CD4-positive, CD25-positive, alpha-beta regulatory T cell (primary cell): ENCODE results near the gene RPS6KA4. TPM values are rescaled to one million over a fixed set of nuclear protein-coding genes. Genes with fewer than 3 reads are reported as not detected.

Experiments used
- ATAC-seq, 2 donors: fragments of 150-1000 bp; cut with Tn5 transposase; one replicate each; pipeline ENCODE4 v1.10.0; 2021; ENCODE audit warnings: low read depth in 2 of 2, moderate number of reproducible peaks in 2 of 2, moderate library complexity in 1 of 2
- DNase-seq, 3 donors: peaks; one replicate each; pipeline versions ENCODE4 v3.0.0 to v3.0.0-alpha.2; 2012 to 2022; ENCODE audit warnings: mixed read lengths in 1 of 3
- H3K27ac ChIP-seq: one replicate; pipeline ENCODE4 v1.7.0; 2013; ENCODE audit warnings: mild to moderate bottlenecking, low read length; ENCODE audit not compliant: insufficient read depth, poor library complexity, severe bottlenecking
- H3K27me3 ChIP-seq: one replicate; pipeline ENCODE4 v1.7.0; 2013; ENCODE audit warnings: low read length; ENCODE audit not compliant: control insufficient read depth, insufficient read depth
- H3K36me3 ChIP-seq: one replicate; pipeline ENCODE4 v1.7.0; 2013; ENCODE audit warnings: mild to moderate bottlenecking, low read length, moderate library complexity; ENCODE audit not compliant: control insufficient read depth, insufficient read depth
- H3K4me1 ChIP-seq: 2 replicates; pipeline ENCODE4 v1.7.0; 2013; ENCODE audit warnings: mild to moderate bottlenecking, low read length; ENCODE audit not compliant: insufficient read depth, control insufficient read depth, poor library complexity, severe bottlenecking
- H3K4me3 ChIP-seq: one replicate; pipeline ENCODE4 v1.7.0; 2013; ENCODE audit warnings: low read depth, mild to moderate bottlenecking, low read length, moderate library complexity
- H3K9me3 ChIP-seq, 2 experiments: 1 replicate in 1 of 2; 2 replicates in 1 of 2; pipeline ENCODE4 v1.7.0; 2013; ENCODE audit warnings: low read length in 2 of 2, mild to moderate bottlenecking in 1 of 2, moderate library complexity in 1 of 2; ENCODE audit not compliant: control insufficient read depth in 2 of 2
- H3K27ac Mint-ChIP-seq, 3 donors: one replicate each; pipeline ENCODE4 v1.8.0; 2020 to 2022; ENCODE audit warnings: mild to moderate bottlenecking in 3 of 3, mixed read lengths in 3 of 3, moderate library complexity in 2 of 3
- H3K27me3 Mint-ChIP-seq: one replicate; pipeline ENCODE4 v1.8.0; 2022; ENCODE audit warnings: mild to moderate bottlenecking, mixed read lengths
- H3K36me3 Mint-ChIP-seq: one replicate; pipeline ENCODE4 v1.8.0; 2020; ENCODE audit warnings: mixed read lengths
- H3K4me1 Mint-ChIP-seq, 4 donors: one replicate each; pipeline ENCODE4 v1.8.0; 2020 to 2022; ENCODE audit warnings: mixed read lengths in 4 of 4, mild to moderate bottlenecking in 1 of 4
- H3K4me3 Mint-ChIP-seq, 4 donors: one replicate each; pipeline ENCODE4 v1.8.0; 2020 to 2022; ENCODE audit warnings: mild to moderate bottlenecking in 4 of 4, mixed read lengths in 4 of 4, moderate library complexity in 3 of 4
- H3K9me3 Mint-ChIP-seq, 7 donors: one replicate each; pipeline ENCODE4 v1.8.0; 2020 to 2022; ENCODE audit warnings: mixed read lengths in 7 of 7, mild to moderate bottlenecking in 3 of 7, moderate library complexity in 2 of 7
- polyA plus RNA-seq, 4 donors: library from polyadenylated mRNA; unstranded; fragments of 300-500 nt; fragmentation: Illumina TruSeq; gene quantifications; one replicate each; pipeline ENCODE4 v1.2.3, GENCODE V29; 2021
- total RNA-seq: library from RNA; stranded (reverse); gene quantifications from one replicate; pipeline ENCODE4 v1.2.3, GENCODE V29; 2022

RPS6KA4 gene
- total and polyA plus RNA-seq, 5 donors from 2014 or later, result 6.3 to 32.7 (median 12.4) TPM

DNA sequence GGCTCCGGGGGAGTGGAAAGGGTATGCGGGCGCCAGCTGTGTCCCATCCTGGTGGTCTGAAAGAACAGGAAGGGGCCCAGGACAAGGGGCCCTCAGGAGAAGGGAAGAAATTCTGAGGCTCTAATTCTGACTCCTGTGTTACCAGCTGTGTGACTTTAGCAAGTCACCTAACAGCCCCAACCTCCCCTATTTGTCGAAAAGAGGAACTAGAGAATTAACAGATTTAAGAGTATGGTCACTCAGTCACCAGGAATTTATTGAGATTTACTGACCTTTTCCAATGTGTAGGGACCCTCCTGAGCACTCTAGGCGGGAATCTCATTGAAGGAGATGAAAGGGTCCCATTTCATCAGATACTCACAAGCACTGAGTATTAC is 14.6 kb downstream of the RPS6KA4 start:
- no peaks in the 10 kb centered on the region for H3K4me1 Mint-ChIP-seq
- ATAC-seq, result no peak
- H3K27ac Mint-ChIP-seq, result no peak overlapping the region
- H3K9me3 Mint-ChIP-seq, result no peaks in the 10 kb centered on the region
- H3K27me3 ChIP-seq, result no peaks in the 10 kb centered on the region
- peaks cover 3% of the 10 kb centered on the region for H3K36me3 Mint-ChIP-seq
- peaks cover 4% of the 10 kb centered on the region for H3K36me3 ChIP-seq
- DNase-seq, result no peak
- no peak overlapping the region for H3K27ac ChIP-seq
- H3K4me3 Mint-ChIP-seq, result no peak overlapping the region
- H3K9me3 ChIP-seq, result no peaks in the 10 kb centered on the region
- H3K27me3 Mint-ChIP-seq, result no peaks in the 10 kb centered on the region
- no peak overlapping the region for H3K4me3 ChIP-seq
- H3K4me1 ChIP-seq, result no peaks in the 10 kb centered on the region

DNA sequence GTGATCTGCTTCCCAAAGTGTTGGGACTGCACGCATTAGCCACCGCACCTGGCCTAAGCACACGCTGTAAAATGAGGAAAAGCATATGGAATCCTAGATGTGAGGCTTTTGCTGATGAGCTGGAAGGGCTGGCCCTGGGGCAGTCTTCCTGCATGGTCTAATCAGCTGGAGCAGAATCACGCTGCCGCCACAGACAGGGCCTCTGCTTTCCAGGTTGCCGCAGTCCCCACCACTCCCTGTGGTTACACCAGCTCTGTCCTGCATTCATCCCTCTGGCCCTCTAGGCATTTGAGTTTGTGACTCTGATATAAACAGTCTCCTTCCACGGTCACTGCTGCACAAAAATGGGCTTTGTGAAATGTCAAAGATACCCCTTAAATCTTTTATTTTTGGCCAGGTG is 17.1 kb downstream of the RPS6KA4 start:
- Mint-ChIP-seq H3K36me3 (no peaks in the 10 kb centered on the region), H3K4me3 (no peak overlapping the region), H3K27ac (no peak overlapping the region), H3K4me1 (no peaks in the 10 kb centered on the region), H3K9me3 (no peaks in the 10 kb centered on the region), H3K27me3 (no peaks in the 10 kb centered on the region)
- DNase-seq (no peak), ATAC-seq (no peak)
- no peaks in the 10 kb centered on the region for H3K4me1 ChIP-seq
- no peaks in the 10 kb centered on the region for H3K9me3 ChIP-seq
- H3K36me3 ChIP-seq, result no peaks in the 10 kb centered on the region
- H3K4me3 ChIP-seq, result no peak overlapping the region
- H3K27ac ChIP-seq, result no peak overlapping the region
- H3K27me3 ChIP-seq, result no peaks in the 10 kb centered on the region

DNA sequence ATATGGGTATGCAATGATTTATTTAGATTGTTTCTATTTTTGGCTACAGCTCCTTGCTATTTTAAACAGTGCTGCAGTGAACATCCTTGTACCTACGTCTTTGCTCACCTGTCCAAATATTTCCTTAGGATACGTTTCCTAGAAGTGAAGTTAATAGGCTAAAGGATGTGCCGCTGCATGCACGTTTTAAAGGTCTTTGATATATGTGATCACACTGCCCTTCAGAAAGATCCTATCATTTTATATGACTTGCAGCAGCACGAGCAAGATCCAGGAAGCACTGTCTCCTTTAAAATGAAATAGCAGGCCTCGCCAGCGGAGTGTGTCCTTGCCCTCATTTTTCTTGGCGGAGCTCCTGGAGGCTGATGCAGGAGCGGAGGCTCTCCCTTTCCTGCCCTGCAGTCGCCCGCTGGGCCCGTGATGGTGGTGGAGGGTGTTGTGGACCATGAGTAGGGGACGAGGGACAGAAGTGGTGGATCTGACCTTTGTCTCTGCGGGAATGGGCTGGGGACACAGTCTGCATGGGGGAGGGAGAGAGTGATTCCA is 19.4 kb downstream of the RPS6KA4 start:
- no peaks in the 10 kb centered on the region for H3K36me3 ChIP-seq
- peaks cover 0 to 1% (median 0%) of the 10 kb centered on the region in 7 donors for H3K9me3 Mint-ChIP-seq
- no peaks in the 10 kb centered on the region for H3K4me1 Mint-ChIP-seq
- H3K27me3 ChIP-seq, result no peaks in the 10 kb centered on the region
- ATAC-seq, result no peak
- no peak overlapping the region for H3K27ac ChIP-seq
- no peaks in the 10 kb centered on the region for H3K9me3 ChIP-seq
- no peak overlapping the region for H3K4me3 Mint-ChIP-seq
- H3K4me3 ChIP-seq, result no peak overlapping the region
- no peaks in the 10 kb centered on the region for H3K36me3 Mint-ChIP-seq
- DNase-seq, result no peak
- no peaks in the 10 kb centered on the region for H3K27me3 Mint-ChIP-seq
- no peak overlapping the region for H3K27ac Mint-ChIP-seq
- H3K4me1 ChIP-seq, result no peaks in the 10 kb centered on the region

DNA sequence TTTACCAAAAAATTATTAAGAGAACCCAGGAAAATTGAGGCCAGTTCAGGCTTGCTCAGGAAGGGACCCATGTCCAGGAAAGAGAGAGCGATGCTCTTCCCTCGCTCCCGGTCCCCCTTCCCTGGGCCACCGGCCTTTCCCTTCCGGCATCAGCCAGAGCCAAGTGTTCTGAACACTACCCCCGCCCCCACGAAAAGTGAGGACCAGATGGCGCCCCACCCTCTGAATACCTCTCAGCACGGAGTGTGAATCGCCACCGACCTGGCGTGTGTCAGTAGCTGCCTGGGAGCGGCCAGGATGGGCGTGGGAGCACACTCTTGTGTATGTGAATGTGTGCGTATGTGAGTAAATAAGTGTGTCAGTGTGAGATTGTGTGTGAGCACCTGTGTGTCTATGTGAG is 20.2 kb downstream of the RPS6KA4 start:
- Histone ChIP-seq H3K9me3 (no peaks in the 10 kb centered on the region), H3K27ac (no peak overlapping the region), H3K27me3 (no peaks in the 10 kb centered on the region), H3K4me3 (no peak overlapping the region), H3K4me1 (no peaks in the 10 kb centered on the region), H3K36me3 (no peaks in the 10 kb centered on the region)
- Mint-ChIP-seq H3K27me3 (no peaks in the 10 kb centered on the region), H3K27ac (no peak overlapping the region), H3K36me3 (no peaks in the 10 kb centered on the region), H3K9me3 (peaks cover 0 to 1% (median 0%) of the 10 kb centered on the region in 7 donors), H3K4me1 (no peaks in the 10 kb centered on the region), H3K4me3 (no peak overlapping the region)
- DNase-seq (no peak), ATAC-seq (no peak)

DNA sequence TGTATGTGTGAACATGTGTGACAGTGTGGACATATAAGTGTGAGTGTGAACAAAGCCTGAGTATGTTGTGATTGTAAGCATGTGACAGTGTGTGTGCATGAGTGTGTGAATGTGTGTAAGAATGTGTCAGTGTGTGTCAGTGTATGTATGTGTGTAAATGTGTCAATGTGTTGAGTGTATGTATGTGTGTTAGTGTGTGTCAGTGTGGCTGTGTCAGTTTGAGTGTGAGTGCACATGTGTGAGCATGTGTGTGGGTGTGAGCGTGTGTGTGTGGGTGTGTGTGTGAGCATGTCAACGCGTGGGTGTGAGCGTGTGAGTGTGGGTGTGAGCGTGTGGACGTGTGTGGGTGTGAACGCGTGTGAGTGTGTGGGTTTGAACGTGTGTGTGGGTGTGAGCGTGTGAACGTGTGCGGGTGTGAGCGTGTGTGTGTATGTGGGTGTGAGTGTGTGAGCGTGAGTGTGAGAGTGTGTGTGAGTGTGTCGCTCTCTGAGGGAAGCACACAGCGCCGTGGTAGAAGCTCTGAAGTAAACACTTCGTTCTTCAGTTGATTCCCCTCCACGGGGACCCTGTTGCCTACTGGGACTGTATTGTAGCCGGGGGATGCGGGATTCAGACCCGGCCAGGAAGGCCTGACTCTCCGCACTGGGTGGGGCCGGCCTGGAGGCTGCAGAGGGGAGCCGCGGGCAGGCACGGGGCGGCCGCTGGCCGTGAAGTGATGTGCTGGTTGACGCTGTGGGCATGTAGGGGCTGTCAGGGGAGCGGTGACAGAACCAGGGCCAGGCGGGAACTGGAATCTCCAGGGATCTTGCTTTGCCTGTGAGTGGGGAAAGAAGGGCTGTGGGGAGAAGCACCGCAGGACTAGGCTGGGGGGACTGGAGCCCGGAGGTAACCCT is 21.1 kb downstream of the RPS6KA4 start:
- no peak overlapping the region for H3K4me3 Mint-ChIP-seq
- H3K9me3 Mint-ChIP-seq, result peaks cover 0 to 1% (median 0%) of the 10 kb centered on the region in 7 donors
- H3K9me3 ChIP-seq, result no peaks in the 10 kb centered on the region
- H3K4me3 ChIP-seq, result no peak overlapping the region
- no peak for DNase-seq
- H3K27me3 ChIP-seq, result no peaks in the 10 kb centered on the region
- H3K27ac ChIP-seq, result no peak overlapping the region
- no peaks in the 10 kb centered on the region for H3K36me3 Mint-ChIP-seq
- no peak overlapping the region for H3K27ac Mint-ChIP-seq
- no peaks in the 10 kb centered on the region for H3K36me3 ChIP-seq
- no peaks in the 10 kb centered on the region for H3K4me1 Mint-ChIP-seq
- H3K4me1 ChIP-seq, result no peaks in the 10 kb centered on the region
- no peaks in the 10 kb centered on the region for H3K27me3 Mint-ChIP-seq
- no peak for ATAC-seq

DNA sequence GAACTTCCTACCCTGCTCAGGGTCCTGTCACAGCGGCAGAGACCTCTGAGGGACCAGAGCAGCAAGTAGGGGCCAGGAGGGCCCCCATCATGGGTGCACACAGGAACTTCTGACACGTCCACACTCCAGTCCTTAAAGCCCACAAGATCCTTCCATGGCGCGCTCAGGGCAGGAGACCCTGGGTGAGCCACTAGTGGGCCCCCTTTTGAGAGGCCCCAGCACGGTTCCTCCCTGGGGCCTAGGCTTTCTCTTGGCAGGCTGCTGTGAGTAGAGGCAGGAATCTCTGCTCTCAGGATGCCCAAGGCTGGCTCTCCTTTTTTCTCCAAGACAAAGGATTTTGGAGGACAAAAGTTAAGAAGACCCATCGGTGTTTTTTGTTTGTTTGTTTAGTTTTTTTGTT is 22.4 kb downstream of the RPS6KA4 start:
- H3K27ac Mint-ChIP-seq, result no peak overlapping the region
- H3K4me3 Mint-ChIP-seq, result no peak overlapping the region
- peaks cover 0 to under 1% (median 0%) of the 10 kb centered on the region in 4 donors for H3K4me1 Mint-ChIP-seq
- H3K9me3 Mint-ChIP-seq, result peaks cover 0 to 1% (median 0%) of the 10 kb centered on the region in 7 donors
- Histone ChIP-seq H3K27me3 (no peaks in the 10 kb centered on the region), H3K9me3 (no peaks in the 10 kb centered on the region), H3K27ac (no peak overlapping the region), H3K4me1 (no peaks in the 10 kb centered on the region), H3K36me3 (no peaks in the 10 kb centered on the region), H3K4me3 (no peak overlapping the region)
- DNase-seq, result no peak
- no peaks in the 10 kb centered on the region for H3K36me3 Mint-ChIP-seq
- no peak for ATAC-seq
- no peaks in the 10 kb centered on the region for H3K27me3 Mint-ChIP-seq

DNA sequence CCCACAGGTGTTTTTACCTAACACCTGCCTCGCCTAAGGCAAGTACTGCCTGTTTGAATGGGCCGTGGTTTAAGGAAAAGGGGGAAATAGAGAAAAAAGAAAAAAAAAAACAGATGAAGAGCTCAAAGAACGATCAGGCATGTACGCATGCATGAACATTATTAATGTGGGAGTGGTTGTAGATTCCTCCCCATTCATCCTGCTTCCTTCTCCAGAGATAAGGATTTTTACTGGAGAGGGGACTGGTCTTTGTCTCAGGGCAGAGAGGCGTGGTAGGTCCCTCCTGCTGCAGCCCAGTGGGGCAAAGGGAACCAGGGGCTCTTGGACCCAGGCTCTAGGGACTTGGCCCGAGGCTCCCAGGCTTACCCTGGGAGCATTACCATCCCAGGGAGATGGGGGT is 23.1 kb downstream of the RPS6KA4 start:
- ATAC-seq (no peak), DNase-seq (no peak)
- Histone ChIP-seq H3K9me3 (no peaks in the 10 kb centered on the region), H3K4me3 (no peak overlapping the region), H3K4me1 (no peaks in the 10 kb centered on the region), H3K27me3 (no peaks in the 10 kb centered on the region), H3K27ac (no peak overlapping the region), H3K36me3 (no peaks in the 10 kb centered on the region)
- H3K4me3 Mint-ChIP-seq, result no peak overlapping the region
- H3K27me3 Mint-ChIP-seq, result no peaks in the 10 kb centered on the region
- no peak overlapping the region for H3K27ac Mint-ChIP-seq
- H3K36me3 Mint-ChIP-seq, result no peaks in the 10 kb centered on the region
- H3K4me1 Mint-ChIP-seq, result peaks cover 0 to 5% (median 0%) of the 10 kb centered on the region in 4 donors
- peaks cover 0 to 1% (median 0%) of the 10 kb centered on the region in 7 donors for H3K9me3 Mint-ChIP-seq

DNA sequence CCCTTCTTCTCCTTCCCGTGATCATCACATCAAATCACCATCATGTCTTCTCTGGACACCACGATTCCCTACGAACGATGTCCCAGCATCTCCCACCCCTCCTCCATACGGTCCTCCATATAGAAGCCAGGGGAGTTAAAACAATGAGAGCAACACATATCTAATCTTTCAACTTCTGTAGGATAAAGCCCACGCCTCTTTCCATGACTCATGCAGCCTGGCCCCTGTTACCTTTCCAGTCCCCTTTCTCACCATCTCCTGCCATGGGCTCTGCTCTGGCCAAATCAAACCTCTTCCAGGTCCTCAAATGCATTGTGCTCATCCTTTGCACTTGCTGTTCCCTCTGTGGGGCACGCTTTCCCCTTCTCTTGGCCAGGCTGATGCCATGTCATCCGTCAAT is 23.6 kb downstream of the RPS6KA4 start:
- H3K4me1 Mint-ChIP-seq, result peaks cover 0 to 5% (median 0%) of the 10 kb centered on the region in 4 donors
- no peaks in the 10 kb centered on the region for H3K27me3 Mint-ChIP-seq
- Histone ChIP-seq H3K27ac (no peak overlapping the region), H3K27me3 (no peaks in the 10 kb centered on the region), H3K36me3 (no peaks in the 10 kb centered on the region), H3K4me1 (no peaks in the 10 kb centered on the region), H3K4me3 (no peak overlapping the region), H3K9me3 (no peaks in the 10 kb centered on the region)
- ATAC-seq (no peak), DNase-seq (no peak)
- H3K36me3 Mint-ChIP-seq, result no peaks in the 10 kb centered on the region
- H3K4me3 Mint-ChIP-seq, result no peak overlapping the region
- peaks cover 0 to 1% (median 0%) of the 10 kb centered on the region in 7 donors for H3K9me3 Mint-ChIP-seq
- H3K27ac Mint-ChIP-seq, result no peak overlapping the region
